ENCODE data around the gene NXN.
"Not testable (repeated sequence)": the region's sequence is repeated elsewhere in the genome, so short reads cannot be mapped to it uniquely, and the experiment has no call there.

The NXN gene

GRCh38 chr17:788551-788950, 191.0 kb downstream of the NXN start:
- no peak overlapping the region for H3K4me3 ChIP-seq (ENCODE audit: insufficient read length, low read depth)
- H3K9ac ChIP-seq (ENCODE audit: insufficient read length, low read depth), result no peak overlapping the region
- peaks cover 5% of the 10 kb centered on the region for H3K4me1 ChIP-seq (ENCODE audit: insufficient read depth, insufficient read length)
- DNase-seq (ENCODE audit: low read depth, low spot score), result no peak
- H3K36me3 ChIP-seq (ENCODE audit: insufficient read depth, insufficient read length, low read length), result peaks cover 70% of the 10 kb centered on the region
- H3K9me3 ChIP-seq (ENCODE audit: insufficient read depth, low read length), result no peaks in the 10 kb centered on the region
- TF ChIP-seq YY1 (IDR thresholded peaks at IDR 0.05; ENCODE audit: insufficient read depth, insufficient read length) (no peak), ZNF274 (IDR thresholded peaks at IDR 0.05; ENCODE audit: low read depth, low read length) (no peak), SUZ12 (IDR thresholded peaks at IDR 0.05; ENCODE audit: extremely low read depth, insufficient read depth, insufficient read length) (no peak)
- no peaks in the 10 kb centered on the region for H3K27me3 ChIP-seq (ENCODE audit: insufficient read depth, insufficient read length)

- Histone ChIP-seq H3K4me3 (ENCODE audit: insufficient read length, low read depth) (no peak overlapping the region), H3K4me1 (ENCODE audit: insufficient read depth, insufficient read length) (peaks cover 4% of the 10 kb centered on the region), H3K27me3 (ENCODE audit: insufficient read depth, insufficient read length) (no peaks in the 10 kb centered on the region), H3K9me3 (ENCODE audit: insufficient read depth, low read length) (no peaks in the 10 kb centered on the region), H3K9ac (ENCODE audit: insufficient read length, low read depth) (no peak overlapping the region), H3K36me3 (ENCODE audit: insufficient read depth, insufficient read length, low read length) (peaks cover 67% of the 10 kb centered on the region)
- TF ChIP-seq ZNF274 (IDR thresholded peaks at IDR 0.05; ENCODE audit: low read depth, low read length), result no peak
- TF ChIP-seq SUZ12 (IDR thresholded peaks at IDR 0.05; ENCODE audit: extremely low read depth, insufficient read depth, insufficient read length), result no peak
- no peak for TF ChIP-seq YY1 (IDR thresholded peaks at IDR 0.05; ENCODE audit: insufficient read depth, insufficient read length)
- no peak for DNase-seq (ENCODE audit: low read depth, low spot score)
These were observed 191.8 kb downstream of the NXN start for GRCh38 chr17:787641-788221.

DNA sequence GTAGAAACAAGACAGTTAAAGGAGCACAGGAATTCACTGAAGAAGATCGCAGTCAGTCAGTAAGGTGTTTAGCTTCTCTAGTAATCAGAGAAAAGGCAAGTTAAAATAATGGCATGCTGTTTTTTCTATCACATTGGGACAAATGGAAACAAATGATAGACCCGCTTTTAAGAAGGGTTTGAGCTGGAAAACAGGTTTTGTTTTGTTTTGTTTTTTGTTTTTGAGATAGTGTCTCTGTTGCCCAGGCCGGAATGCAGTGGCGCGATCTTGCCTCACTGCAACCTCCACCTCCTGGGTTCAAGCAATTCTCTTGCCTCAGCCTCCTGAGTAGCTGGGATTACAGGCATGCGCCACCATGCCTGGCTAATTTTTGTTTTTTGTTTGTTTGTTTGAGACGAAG, 193.7 kb downstream of the NXN start:
- H3K9me3 ChIP-seq (ENCODE audit: insufficient read depth, low read length); H3K9ac ChIP-seq (ENCODE audit: insufficient read length, low read depth); DNase-seq (ENCODE audit: low read depth, low spot score); H3K4me1 ChIP-seq (ENCODE audit: insufficient read depth, insufficient read length); H3K27me3 ChIP-seq (ENCODE audit: insufficient read depth, insufficient read length); H3K4me3 ChIP-seq (ENCODE audit: insufficient read length, low read depth): not testable (repeated sequence)
- peaks cover 48% of the 10 kb centered on the region for H3K36me3 ChIP-seq (ENCODE audit: insufficient read depth, insufficient read length, low read length)

DNA sequence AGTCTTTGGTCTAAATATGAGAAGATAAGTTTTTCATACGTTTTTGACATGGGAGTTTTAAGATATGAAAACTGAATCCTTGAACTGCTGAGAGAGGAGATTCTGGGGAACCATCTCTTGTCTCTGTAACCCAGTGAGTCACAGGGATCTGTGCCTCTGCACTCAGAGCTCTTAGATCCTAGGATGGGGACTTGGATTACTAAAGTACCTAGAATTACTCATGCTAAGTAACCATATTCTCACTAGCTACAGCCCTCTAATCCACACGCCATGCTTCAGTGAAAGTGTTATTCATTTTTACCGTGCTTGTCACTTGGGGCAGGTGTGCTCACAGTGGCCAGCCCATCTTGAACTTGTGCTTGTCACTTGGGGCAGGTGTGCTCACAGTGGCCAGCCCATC, 195.4 kb downstream of the NXN start:
- H3K9ac ChIP-seq (ENCODE audit: insufficient read length, low read depth), result no peak overlapping the region
- peaks cover 43% of the 10 kb centered on the region for H3K36me3 ChIP-seq (ENCODE audit: insufficient read depth, insufficient read length, low read length)
- H3K4me1 ChIP-seq (ENCODE audit: insufficient read depth, insufficient read length), result peaks cover 2% of the 10 kb centered on the region
- TF ChIP-seq YY1 (IDR thresholded peaks at IDR 0.05; ENCODE audit: insufficient read depth, insufficient read length) (no peak), ZNF274 (IDR thresholded peaks at IDR 0.05; ENCODE audit: low read depth, low read length) (no peak), SUZ12 (IDR thresholded peaks at IDR 0.05; ENCODE audit: extremely low read depth, insufficient read depth, insufficient read length) (no peak)
- no peaks in the 10 kb centered on the region for H3K27me3 ChIP-seq (ENCODE audit: insufficient read depth, insufficient read length)
- no peaks in the 10 kb centered on the region for H3K9me3 ChIP-seq (ENCODE audit: insufficient read depth, low read length)
- no peak for DNase-seq (ENCODE audit: low read depth, low spot score)
- H3K4me3 ChIP-seq (ENCODE audit: insufficient read length, low read depth), result no peak overlapping the region

DNA sequence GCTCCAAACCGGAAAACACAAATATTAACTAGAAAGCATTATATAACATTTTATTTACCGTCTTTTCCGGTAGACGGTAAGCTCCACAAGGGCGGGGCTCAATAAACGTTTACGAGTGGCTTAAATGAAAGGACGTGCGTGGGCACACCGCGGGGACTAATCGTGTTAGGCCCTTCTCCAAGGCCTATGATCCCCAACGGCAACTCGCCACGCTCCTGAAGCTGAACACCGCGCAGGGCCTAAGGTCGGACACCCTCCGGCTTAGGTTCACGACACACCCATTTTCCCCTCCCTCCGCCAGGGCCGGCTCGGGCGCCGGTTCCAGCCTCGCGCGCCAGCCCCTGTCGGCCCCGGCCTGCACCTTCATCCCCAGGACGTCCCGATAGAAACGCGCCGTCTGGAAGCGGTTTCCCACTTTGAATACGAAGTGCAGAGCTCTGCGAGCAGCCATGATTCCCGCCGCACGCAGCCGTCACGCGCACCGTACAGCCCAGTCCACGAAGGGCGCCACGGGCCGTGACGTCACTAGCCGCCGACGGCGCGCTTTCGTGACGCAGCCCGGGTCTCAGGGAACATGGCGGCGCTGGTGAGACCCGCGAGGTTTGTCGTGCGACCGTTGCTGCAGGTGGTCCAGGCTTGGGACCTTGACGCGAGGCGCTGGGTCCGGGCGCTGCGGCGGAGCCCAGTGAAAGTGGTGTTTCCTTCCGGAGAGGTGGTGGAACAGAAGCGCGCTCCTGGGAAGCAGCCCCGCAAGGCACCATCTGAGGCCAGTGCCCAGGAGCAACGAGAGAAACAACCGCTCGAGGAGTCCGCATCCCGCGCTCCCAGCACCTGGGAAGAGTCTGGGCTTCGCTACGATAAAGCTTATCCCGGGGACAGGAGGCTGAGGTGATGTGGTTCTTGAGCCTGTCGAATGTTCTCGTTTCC, 197.5 kb downstream of the NXN start, which contains the start of the genes GLOD4 and MRM3:
TSS of gene GLOD4 (minus strand) at position 476 of the 927 bp plus-strand sequence. CDS start at position 451, 25 bp downstream.
TSS of gene MRM3 (plus strand) at position 549 of the 927 bp plus-strand sequence. CDS start at position 575, 26 bp downstream.
- Histone ChIP-seq H3K36me3 (ENCODE audit: insufficient read depth, insufficient read length, low read length) (peaks cover 50% of the 10 kb centered on the region), H3K27me3 (ENCODE audit: insufficient read depth, insufficient read length) (no peaks in the 10 kb centered on the region), H3K4me3 (ENCODE audit: insufficient read length, low read depth) (peak within 1 kb of the TSS; percentile 95), H3K9me3 (ENCODE audit: insufficient read depth, low read length) (no peaks in the 10 kb centered on the region), H3K4me1 (ENCODE audit: insufficient read depth, insufficient read length) (no peaks in the 10 kb centered on the region), H3K9ac (ENCODE audit: insufficient read length, low read depth) (peak within 1 kb of the TSS; percentile 95)
- peak; percentile 58 for DNase-seq (ENCODE audit: low read depth, low spot score)
- TF ChIP-seq SUZ12 (IDR thresholded peaks at IDR 0.05; ENCODE audit: extremely low read depth, insufficient read depth, insufficient read length) (no peak), YY1 (IDR thresholded peaks at IDR 0.05; ENCODE audit: insufficient read depth, insufficient read length) (peak; percentile 89), ZNF274 (IDR thresholded peaks at IDR 0.05; ENCODE audit: low read depth, low read length) (no peak)

DNA sequence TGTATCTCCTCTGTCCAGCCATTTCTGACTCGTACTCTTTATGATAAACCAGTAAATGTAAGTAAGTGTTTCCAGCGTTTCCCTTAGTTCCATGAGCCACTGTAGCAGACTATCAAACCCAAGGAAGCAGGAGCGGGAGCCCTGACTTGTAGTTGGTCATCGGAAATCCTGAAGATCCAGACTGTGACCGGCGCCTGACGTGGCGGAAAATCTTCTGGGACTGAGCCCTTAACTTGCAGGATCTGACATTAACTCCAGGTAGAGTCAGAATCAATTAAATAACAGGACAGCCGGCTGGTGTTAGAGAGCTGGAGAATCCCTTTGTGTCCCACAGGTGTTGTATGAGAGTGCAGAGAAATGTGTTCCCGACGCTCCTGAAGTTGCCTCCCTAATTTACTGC, 201.5 kb downstream of the NXN start:
- TF ChIP-seq SUZ12 (IDR thresholded peaks at IDR 0.05; ENCODE audit: extremely low read depth, insufficient read depth, insufficient read length), result no peak
- no peak for TF ChIP-seq YY1 (IDR thresholded peaks at IDR 0.05; ENCODE audit: insufficient read depth, insufficient read length)
- no peak for TF ChIP-seq ZNF274 (IDR thresholded peaks at IDR 0.05; ENCODE audit: low read depth, low read length)
- Histone ChIP-seq H3K4me1 (ENCODE audit: insufficient read depth, insufficient read length) (no peaks in the 10 kb centered on the region), H3K4me3 (ENCODE audit: insufficient read length, low read depth) (no peak overlapping the region), H3K36me3 (ENCODE audit: insufficient read depth, insufficient read length, low read length) (peaks cover 64% of the 10 kb centered on the region), H3K9me3 (ENCODE audit: insufficient read depth, low read length) (no peaks in the 10 kb centered on the region), H3K27me3 (ENCODE audit: insufficient read depth, insufficient read length) (no peaks in the 10 kb centered on the region), H3K9ac (ENCODE audit: insufficient read length, low read depth) (no peak overlapping the region)
- DNase-seq (ENCODE audit: low read depth, low spot score), result no peak

- TF ChIP-seq ZNF274 (IDR thresholded peaks at IDR 0.05; ENCODE audit: low read depth, low read length) (no peak), SUZ12 (IDR thresholded peaks at IDR 0.05; ENCODE audit: extremely low read depth, insufficient read depth, insufficient read length) (no peak)
- Histone ChIP-seq H3K4me1 (ENCODE audit: insufficient read depth, insufficient read length) (no peaks in the 10 kb centered on the region), H3K4me3 (ENCODE audit: insufficient read length, low read depth) (no peak overlapping the region), H3K9ac (ENCODE audit: insufficient read length, low read depth) (no peak overlapping the region), H3K9me3 (ENCODE audit: insufficient read depth, low read length) (no peaks in the 10 kb centered on the region), H3K27me3 (ENCODE audit: insufficient read depth, insufficient read length) (no peaks in the 10 kb centered on the region), H3K36me3 (ENCODE audit: insufficient read depth, insufficient read length, low read length) (peaks cover 89% of the 10 kb centered on the region)
- DNase-seq (ENCODE audit: low read depth, low spot score), result no peak
These were observed 205.3 kb downstream of the NXN start for GRCh38 chr17:774313-774584.

Measured in NT2/D1 (cell line).